ENCODE results near the gene LMBR1.

- TF ChIP-seq CTCF (IDR thresholded peaks at IDR 0.05; ENCODE audit: insufficient read depth, low read length, poor library complexity, severe bottlenecking) (no peak), EZH2phosphoT487 (conservative IDR thresholded peaks at IDR 0.05; ENCODE audit: low read length) (no peak)
Observed at GRCh38 chr7:156778201-156778600, 114.8 kb downstream of the LMBR1 start.
